ENCODE data around the gene NOP53. TPM values are rescaled to one million over a fixed set of nuclear protein-coding genes. Genes with fewer than 3 reads are reported as not detected.

Gene NOP53
- total RNA-seq, 2 experiments from 2014 or later: 212 to 296 TPM

GRCh38 chr19:47757617-47758442, 12.5 kb downstream of the NOP53 start:
- H3K4me2 ChIP-seq (ENCODE audit: low read length): no peak overlapping the region
- no peaks in the 10 kb centered on the region for H3K4me1 ChIP-seq (ENCODE audit: insufficient read depth, low read length, poor library complexity, severe bottlenecking)
- no peaks in the 10 kb centered on the region for H3K79me2 ChIP-seq (ENCODE audit: insufficient read depth, low read depth, low read length)
- no peak overlapping the region for H2AFZ ChIP-seq (ENCODE audit: low read length)
- no peaks in the 10 kb centered on the region for H3K9me2 ChIP-seq (ENCODE audit: insufficient read depth, low read length)
- peaks cover 66% of the 10 kb centered on the region for H3K36me3 ChIP-seq (ENCODE audit: insufficient read depth, low read length)
- no peaks in the 10 kb centered on the region for H3K9me3 ChIP-seq (ENCODE audit: low read length)
- DNase-seq (ENCODE audit: low spot score): no peak
- ChIA-PET POLR2A (no interaction called here), CTCF (ENCODE audit: unreplicated experiment) (no interaction called here)
- BruUV-seq (replicated peaks): TSS peak; percentile 31
- H3K27ac ChIP-seq (ENCODE audit: low read depth, low read length, poor library complexity, severe bottlenecking): no peak overlapping the region
- no peak overlapping the region for H3K4me3 ChIP-seq (ENCODE audit: low read depth, low read length, poor library complexity, severe bottlenecking)
- TF ChIP-seq EZH2phosphoT487 (IDR thresholded peaks at IDR 0.05; ENCODE audit: borderline replicate concordance, low read depth, low read length) (no peak), CTCF (conservative IDR thresholded peaks at IDR 0.05; ENCODE audit: low read length) (no peak)
- H4K20me1 ChIP-seq (ENCODE audit: insufficient read depth, low read length): no peaks in the 10 kb centered on the region
- intact Hi-C loops (cut with micrococcal nuclease; ENCODE audit: unreplicated experiment): no loop called here

GRCh38 chr19:47758443-47758804, 13.1 kb downstream of the NOP53 start:
- Histone ChIP-seq H3K36me3 (ENCODE audit: insufficient read depth, low read length) (peaks cover 60% of the 10 kb centered on the region), H2AFZ (ENCODE audit: low read length) (no peak overlapping the region), H3K4me3 (ENCODE audit: low read depth, low read length, poor library complexity, severe bottlenecking) (no peak overlapping the region), H3K79me2 (ENCODE audit: insufficient read depth, low read depth, low read length) (no peaks in the 10 kb centered on the region), H3K9me3 (ENCODE audit: low read length) (no peaks in the 10 kb centered on the region), H3K27ac (ENCODE audit: low read depth, low read length, poor library complexity, severe bottlenecking) (no peak overlapping the region), H3K4me2 (ENCODE audit: low read length) (no peak overlapping the region), H4K20me1 (ENCODE audit: insufficient read depth, low read length) (no peaks in the 10 kb centered on the region), H3K9me2 (ENCODE audit: insufficient read depth, low read length) (no peaks in the 10 kb centered on the region), H3K4me1 (ENCODE audit: insufficient read depth, low read length, poor library complexity, severe bottlenecking) (no peaks in the 10 kb centered on the region)
- CTCF ChIA-PET (ENCODE audit: unreplicated experiment): no interaction called here
- DNase-seq (ENCODE audit: low spot score): no peak
- POLR2A ChIA-PET: no interaction called here
- intact Hi-C loops (cut with micrococcal nuclease; ENCODE audit: unreplicated experiment): no loop called here
- BruUV-seq (replicated peaks): no TSS peak
- TF ChIP-seq CTCF (conservative IDR thresholded peaks at IDR 0.05; ENCODE audit: low read length) (no peak), EZH2phosphoT487 (IDR thresholded peaks at IDR 0.05; ENCODE audit: borderline replicate concordance, low read depth, low read length) (no peak)

- Histone ChIP-seq H3K4me1 (ENCODE audit: insufficient read depth, low read length, poor library complexity, severe bottlenecking) (no peaks in the 10 kb centered on the region), H3K4me2 (ENCODE audit: low read length) (no peak overlapping the region), H3K36me3 (ENCODE audit: insufficient read depth, low read length) (peaks cover 38% of the 10 kb centered on the region), H3K27ac (ENCODE audit: low read depth, low read length, poor library complexity, severe bottlenecking) (no peak overlapping the region), H3K4me3 (ENCODE audit: low read depth, low read length, poor library complexity, severe bottlenecking) (no peak overlapping the region), H3K9me3 (ENCODE audit: low read length) (no peaks in the 10 kb centered on the region), H3K79me2 (ENCODE audit: insufficient read depth, low read depth, low read length) (no peaks in the 10 kb centered on the region), H4K20me1 (ENCODE audit: insufficient read depth, low read length) (no peaks in the 10 kb centered on the region), H3K9me2 (ENCODE audit: insufficient read depth, low read length) (no peaks in the 10 kb centered on the region), H2AFZ (ENCODE audit: low read length) (no peak overlapping the region)
- no TSS peak for BruUV-seq (replicated peaks)
- intact Hi-C loops (cut with micrococcal nuclease; ENCODE audit: unreplicated experiment): no loop called here
- no peak for DNase-seq (ENCODE audit: low spot score)
- ChIA-PET POLR2A (no interaction called here), CTCF (ENCODE audit: unreplicated experiment) (no interaction called here)
- no peak for TF ChIP-seq CTCF (conservative IDR thresholded peaks at IDR 0.05; ENCODE audit: low read length)
- no peak for TF ChIP-seq EZH2phosphoT487 (IDR thresholded peaks at IDR 0.05; ENCODE audit: borderline replicate concordance, low read depth, low read length)
Observed at GRCh38 chr19:47760632-47760999, 15.3 kb downstream of the NOP53 start.

All from OCI-LY7 (cell line).